ENCODE results near the gene MATN3.

DNA sequence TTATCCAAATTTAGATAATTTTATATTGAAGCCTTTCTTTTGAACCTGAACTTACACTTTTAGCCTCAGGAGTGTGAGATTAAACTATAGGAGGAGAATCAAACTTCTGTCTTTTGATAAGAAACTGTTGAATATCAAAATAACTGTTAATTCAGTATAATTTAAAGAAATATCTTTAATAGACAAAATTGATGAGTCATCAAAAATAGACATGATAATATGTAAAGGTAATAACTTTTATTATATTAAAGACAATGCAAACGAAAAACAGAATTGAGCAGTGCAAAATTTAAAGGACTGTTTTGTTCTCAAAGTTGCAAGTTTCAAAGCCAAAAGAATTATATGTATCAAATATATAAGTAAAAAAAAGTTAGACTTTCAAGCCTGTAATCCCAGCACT, 20.6 kb downstream of the MATN3 start:
- TF ChIP-seq, protein P1, sequence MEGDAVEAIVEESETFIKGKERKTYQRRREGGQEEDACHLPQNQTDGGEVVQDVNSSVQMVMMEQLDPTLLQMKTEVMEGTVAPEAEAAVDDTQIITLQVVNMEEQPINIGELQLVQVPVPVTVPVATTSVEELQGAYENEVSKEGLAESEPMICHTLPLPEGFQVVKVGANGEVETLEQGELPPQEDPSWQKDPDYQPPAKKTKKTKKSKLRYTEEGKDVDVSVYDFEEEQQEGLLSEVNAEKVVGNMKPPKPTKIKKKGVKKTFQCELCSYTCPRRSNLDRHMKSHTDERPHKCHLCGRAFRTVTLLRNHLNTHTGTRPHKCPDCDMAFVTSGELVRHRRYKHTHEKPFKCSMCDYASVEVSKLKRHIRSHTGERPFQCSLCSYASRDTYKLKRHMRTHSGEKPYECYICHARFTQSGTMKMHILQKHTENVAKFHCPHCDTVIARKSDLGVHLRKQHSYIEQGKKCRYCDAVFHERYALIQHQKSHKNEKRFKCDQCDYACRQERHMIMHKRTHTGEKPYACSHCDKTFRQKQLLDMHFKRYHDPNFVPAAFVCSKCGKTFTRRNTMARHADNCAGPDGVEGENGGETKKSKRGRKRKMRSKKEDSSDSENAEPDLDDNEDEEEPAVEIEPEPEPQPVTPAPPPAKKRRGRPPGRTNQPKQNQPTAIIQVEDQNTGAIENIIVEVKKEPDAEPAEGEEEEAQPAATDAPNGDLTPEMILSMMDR (optimal IDR thresholded peaks at IDR 0.05 in 1 of 3, IDR thresholded peaks at IDR 0.05 in 1 of 3, conservative IDR thresholded peaks at IDR 0.05 in 1 of 3; ENCODE audit: extremely low read depth in 1 of 3, insufficient read depth in 2 of 3, low read length in 3 of 3): no peak
- TF ChIP-seq EZH2 (IDR thresholded peaks at IDR 0.05; ENCODE audit: low read length): no peak

Measured in keratinocyte (primary cell).